OCI-LY1 (cell line): ENCODE results near the gene BPIFA2.

Experiments used
- H2AFZ ChIP-seq: fragments of 200-600 bp; sonication (generic), shearing (Covaris generic); 2 replicates; pipeline ENCODE4 v1.6.0; 2014; ENCODE audit warnings: antibody characterized with exemption, mild to moderate bottlenecking, low read length
- H3F3A ChIP-seq: fragments of 200-600 bp; sonication (generic), shearing (Covaris generic); 2 replicates; pipeline ENCODE4 v1.6.0; 2014; ENCODE audit warnings: mild to moderate bottlenecking, antibody characterized with exemption, low read length, moderate library complexity; ENCODE audit not compliant: insufficient read depth
- H3K27ac ChIP-seq: fragments of 200-600 bp; sonication (generic); 2 replicates; pipeline ENCODE4 v1.5.1; 2014; ENCODE audit warnings: low read length, mixed run types, mild to moderate bottlenecking, low read depth; ENCODE audit not compliant: poor library complexity, severe bottlenecking
- H3K27me3 ChIP-seq: fragments of 200-600 bp; sonication (generic); 2 replicates; pipeline ENCODE4 v1.6.0; 2014; ENCODE audit warnings: antibody characterized with exemption, mild to moderate bottlenecking, low read length, moderate library complexity; ENCODE audit not compliant: insufficient read depth
- H3K36me3 ChIP-seq: fragments of 200-600 bp; sonication (generic); 2 replicates; pipeline ENCODE4 v1.6.1; 2014; ENCODE audit warnings: mild to moderate bottlenecking, antibody characterized with exemption, low read length, moderate library complexity, mixed read lengths; ENCODE audit not compliant: insufficient read depth
- H3K4me1 ChIP-seq: fragments of 200-600 bp; sonication (generic); 2 replicates; pipeline ENCODE4 v1.5.1; 2014; ENCODE audit warnings: mild to moderate bottlenecking, low read length, moderate library complexity; ENCODE audit not compliant: insufficient read depth, severe bottlenecking
- H3K4me2 ChIP-seq: fragments of 200-600 bp; sonication (generic), shearing (Covaris generic); 2 replicates; pipeline ENCODE4 v1.6.1; 2014; ENCODE audit warnings: low read length
- H3K4me3 ChIP-seq: fragments of 200-600 bp; sonication (generic); 2 replicates; pipeline ENCODE4 v1.5.1; 2014; ENCODE audit warnings: low read length, low read depth, mild to moderate bottlenecking, mixed read lengths; ENCODE audit not compliant: poor library complexity, severe bottlenecking
- H3K79me2 ChIP-seq: fragments of 200-600 bp; shearing (Covaris generic); 2 replicates; pipeline ENCODE4 v1.6.1; 2016; ENCODE audit warnings: mixed run types, low read length, mixed read lengths; ENCODE audit not compliant: insufficient read depth
- H3K9ac ChIP-seq: fragments of 200-600 bp; sonication (generic), shearing (Covaris generic); 2 replicates; pipeline ENCODE4 v1.6.1; 2014; ENCODE audit warnings: mild to moderate bottlenecking, low read length, mixed read lengths
- H3K9me2 ChIP-seq: fragments of 200-600 bp; sonication (generic), shearing (Covaris generic); 2 replicates; pipeline ENCODE4 v1.6.1; 2014; ENCODE audit warnings: low read depth, mild to moderate bottlenecking, low read length, mixed read lengths
- H3K9me3 ChIP-seq: fragments of 200-600 bp; shearing (Covaris generic); 2 replicates; pipeline ENCODE4 v1.6.1; 2014; ENCODE audit warnings: low read length, mixed read lengths
- H4K20me1 ChIP-seq: fragments of 200-600 bp; sonication (generic), shearing (Covaris generic); 2 replicates; pipeline ENCODE4 v1.6.0; 2016; ENCODE audit warnings: mild to moderate bottlenecking, low read length; ENCODE audit not compliant: insufficient read depth
- EZH2 ChIP-seq: fragments of 200-600 bp; sonication (generic), shearing (Covaris generic); IDR thresholded peaks from 2 replicates; pipeline ENCODE4 v1.8.0; 2017; ENCODE audit warnings: borderline replicate concordance, mixed run types, mild to moderate bottlenecking, antibody characterized with exemption, low read length, moderate library complexity, mixed read lengths
- TF ChIP-seq, protein P1 (sequence below): fragments of 200-600 bp; sonication (generic), shearing (Covaris generic); IDR thresholded peaks from 2 replicates; pipeline ENCODE4 v1.5.1; 2017; ENCODE audit warnings: mild to moderate bottlenecking, antibody characterized with exemption, low read length, moderate library complexity, mixed read lengths

BPIFA2 gene

GRCh38 chr20:33148040-33148439 lies 19.9 kb upstream of the BPIFA2 start:
- no peaks in the 10 kb centered on the region for H3K27me3 ChIP-seq
- H3K27ac ChIP-seq: no peak overlapping the region
- H3K9me3 ChIP-seq: no peaks in the 10 kb centered on the region
- no peak for TF ChIP-seq EZH2
- TF ChIP-seq, protein P1, sequence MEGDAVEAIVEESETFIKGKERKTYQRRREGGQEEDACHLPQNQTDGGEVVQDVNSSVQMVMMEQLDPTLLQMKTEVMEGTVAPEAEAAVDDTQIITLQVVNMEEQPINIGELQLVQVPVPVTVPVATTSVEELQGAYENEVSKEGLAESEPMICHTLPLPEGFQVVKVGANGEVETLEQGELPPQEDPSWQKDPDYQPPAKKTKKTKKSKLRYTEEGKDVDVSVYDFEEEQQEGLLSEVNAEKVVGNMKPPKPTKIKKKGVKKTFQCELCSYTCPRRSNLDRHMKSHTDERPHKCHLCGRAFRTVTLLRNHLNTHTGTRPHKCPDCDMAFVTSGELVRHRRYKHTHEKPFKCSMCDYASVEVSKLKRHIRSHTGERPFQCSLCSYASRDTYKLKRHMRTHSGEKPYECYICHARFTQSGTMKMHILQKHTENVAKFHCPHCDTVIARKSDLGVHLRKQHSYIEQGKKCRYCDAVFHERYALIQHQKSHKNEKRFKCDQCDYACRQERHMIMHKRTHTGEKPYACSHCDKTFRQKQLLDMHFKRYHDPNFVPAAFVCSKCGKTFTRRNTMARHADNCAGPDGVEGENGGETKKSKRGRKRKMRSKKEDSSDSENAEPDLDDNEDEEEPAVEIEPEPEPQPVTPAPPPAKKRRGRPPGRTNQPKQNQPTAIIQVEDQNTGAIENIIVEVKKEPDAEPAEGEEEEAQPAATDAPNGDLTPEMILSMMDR: no peak
- no peaks in the 10 kb centered on the region for H4K20me1 ChIP-seq
- no peak overlapping the region for H3K9ac ChIP-seq
- H3K36me3 ChIP-seq: no peaks in the 10 kb centered on the region
- no peaks in the 10 kb centered on the region for H3K4me1 ChIP-seq
- H3K9me2 ChIP-seq: no peaks in the 10 kb centered on the region
- no peak overlapping the region for H2AFZ ChIP-seq
- no peak overlapping the region for H3K4me2 ChIP-seq
- no peak overlapping the region for H3K4me3 ChIP-seq
- H3F3A ChIP-seq: no peaks in the 10 kb centered on the region
- H3K79me2 ChIP-seq: no peaks in the 10 kb centered on the region

- no peaks in the 10 kb centered on the region for H3K9me3 ChIP-seq
- TF ChIP-seq, protein P1: no peak
- no peak for TF ChIP-seq EZH2
- no peak overlapping the region for H3K9ac ChIP-seq
- H3K9me2 ChIP-seq: no peaks in the 10 kb centered on the region
- no peak overlapping the region for H3K4me3 ChIP-seq
- no peak overlapping the region for H3K27ac ChIP-seq
- no peaks in the 10 kb centered on the region for H3F3A ChIP-seq
- H3K36me3 ChIP-seq: no peaks in the 10 kb centered on the region
- no peaks in the 10 kb centered on the region for H3K79me2 ChIP-seq
- H3K4me2 ChIP-seq: no peak overlapping the region
- H3K27me3 ChIP-seq: no peaks in the 10 kb centered on the region
- H3K4me1 ChIP-seq: no peaks in the 10 kb centered on the region
- H2AFZ ChIP-seq: no peak overlapping the region
- H4K20me1 ChIP-seq: no peaks in the 10 kb centered on the region
These were observed 13.7 kb upstream of the BPIFA2 start for GRCh38 chr20:33154252-33154651.

DNA sequence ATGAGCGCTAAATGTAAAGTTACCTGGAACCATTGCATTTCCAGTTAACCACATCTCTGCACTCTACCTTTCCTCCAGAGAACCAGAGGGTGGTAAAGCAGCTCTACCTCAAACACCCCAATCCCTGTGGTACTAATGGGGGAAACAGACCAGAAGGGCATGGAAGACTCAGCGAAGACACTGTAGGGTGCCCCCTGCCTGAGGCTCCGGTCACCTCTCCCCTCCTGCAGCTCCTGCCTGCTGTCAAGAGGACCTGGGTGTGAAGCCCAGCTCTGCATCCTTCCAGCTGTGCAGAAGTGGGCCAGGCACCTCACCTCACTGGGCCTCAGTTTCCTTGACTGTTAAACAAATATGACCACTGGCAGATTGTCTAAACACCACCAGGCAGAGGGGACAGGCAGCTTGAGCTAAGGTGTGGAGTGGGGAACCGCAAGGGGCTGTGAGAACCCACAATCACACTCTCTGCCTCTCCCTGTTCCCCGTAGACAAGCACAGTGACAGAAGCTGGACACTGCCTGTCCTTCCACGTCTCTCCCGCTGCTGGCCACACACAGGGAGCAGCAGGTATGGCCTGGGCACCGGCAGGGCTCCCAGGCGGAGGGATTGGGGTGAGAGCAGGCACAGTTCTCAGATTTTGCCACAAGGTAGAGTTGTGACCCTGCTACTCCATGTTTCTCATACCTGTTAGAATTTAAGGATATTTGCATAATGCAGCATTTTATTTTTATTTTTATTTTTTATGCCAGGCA lies 9.1 kb upstream of the BPIFA2 start:
- H3K27me3 ChIP-seq: 0 out of 2 replicates have a peak, but pooled peaks cover 3% of the 10 kb centered on the region

More for the DNA sequence above, 9.1 kb upstream of the BPIFA2 start:
- Histone ChIP-seq H3F3A (no peaks in the 10 kb centered on the region), H3K9me3 (no peaks in the 10 kb centered on the region), H3K4me1 (peaks cover 5% of the 10 kb centered on the region), H3K79me2 (no peaks in the 10 kb centered on the region), H4K20me1 (no peaks in the 10 kb centered on the region), H3K27ac (no peak overlapping the region), H3K9me2 (no peaks in the 10 kb centered on the region), H3K36me3 (no peaks in the 10 kb centered on the region), H3K4me3 (no peak overlapping the region), H3K9ac (no peak overlapping the region), H2AFZ (no peak overlapping the region), H3K4me2 (no peak overlapping the region)
- TF ChIP-seq EZH2: no peak
- TF ChIP-seq, protein P1: no peak
